Peyer's patch (tissue), 4 donors: ENCODE results near the gene GDNF. TPM values are rescaled to one million over a fixed set of nuclear protein-coding genes. Genes with fewer than 3 reads are reported as not detected.

Experiments
- DNase-seq, 3 donors: peaks; one replicate each; pipeline ENCODE4 v3.0.0-alpha.2; 2017 to 2019
- H3K27ac ChIP-seq, 4 donors: fragments of 200-600 bp; sonication (generic); one replicate each; pipeline ENCODE4 v1.5.1; 2016 to 2019
- H3K27me3 ChIP-seq, 2 donors: fragments of 200-600 bp; sonication (generic); one replicate each; pipeline ENCODE4 v1.5.1; 2019
- H3K36me3 ChIP-seq, 3 donors: fragments of 200-600 bp; sonication (generic); one replicate each; pipeline ENCODE4 v1.5.1; 2016 to 2019
- H3K4me1 ChIP-seq, 4 donors: fragments of 200-600 bp; sonication (generic); one replicate each; pipeline ENCODE4 v1.5.1; 2016 to 2019
- H3K4me3 ChIP-seq, 4 donors: fragments of 200-600 bp; sonication (generic); 1 replicate in 3 of 4; 2 replicates in 1 of 4; pipeline ENCODE4 v1.5.1; 2016 to 2019; ENCODE audit warnings: mild to moderate bottlenecking in 1 of 4
- H3K9me3 ChIP-seq, 4 donors: fragments of 200-600 bp; sonication (generic); one replicate each; pipeline ENCODE4 v1.5.1; 2016 to 2019; ENCODE audit warnings: mild to moderate bottlenecking in 1 of 4
- POLR2A ChIP-seq, 2 donors: fragments of 450-650 bp; IDR thresholded peaks; one replicate each; pipeline ENCODE4 v1.5.1; 2017; ENCODE audit warnings: antibody characterized with exemption in 2 of 2, mild to moderate bottlenecking in 2 of 2, moderate library complexity in 2 of 2
- total RNA-seq, 4 donors: library from RNA; depleted of rRNA; stranded (reverse); fragments of >200 nt; gene quantifications; one replicate each; pipeline ENCODE4 v1.1.0, GENCODE V29; 2016
- TF ChIP-seq, protein P1 (sequence below), 6 experiments: fragments of 450-650 bp in 4 of 6; fragments of 200-600 bp in 2 of 6; sonication (generic) in 1 of 6; IDR thresholded peaks; one replicate each; pipeline ENCODE4 v1.5.1; 2017 to 2019; ENCODE audit warnings: antibody characterized with exemption in 6 of 6, mild to moderate bottlenecking in 3 of 6, moderate library complexity in 1 of 6

Gene GDNF
- total RNA-seq, 4 donors from 2014 or later: 1.5 to 8.3 TPM; not detected in 2

DNA sequence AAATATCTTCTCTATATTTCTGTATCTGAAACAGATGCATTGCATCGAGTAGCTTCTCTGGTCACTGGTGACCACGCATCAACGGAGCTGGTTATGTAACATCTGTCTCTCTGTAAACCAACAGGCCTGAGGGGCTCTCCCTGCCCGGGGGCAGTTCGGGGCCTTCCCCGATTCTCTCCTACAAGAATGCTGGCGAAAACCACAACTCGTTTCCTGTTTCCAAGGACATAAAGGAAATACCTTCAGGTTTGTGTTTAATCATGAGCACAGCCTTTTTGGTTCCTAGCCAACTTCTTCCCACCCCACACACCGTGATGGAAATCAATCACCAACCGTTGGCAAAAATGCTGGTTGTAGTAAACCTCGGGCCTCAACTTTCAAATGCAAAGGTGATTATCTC, 25.1 kb downstream of the GDNF start:
- Histone ChIP-seq H3K36me3 (no peaks in the 10 kb centered on the region), H3K4me1 (no peaks in the 10 kb centered on the region), H3K27ac (no peak overlapping the region), H3K9me3 (no peaks in the 10 kb centered on the region), H3K27me3 (no peaks in the 10 kb centered on the region), H3K4me3 (no peak overlapping the region)
- DNase-seq: no peak
- TF ChIP-seq, protein P1, sequence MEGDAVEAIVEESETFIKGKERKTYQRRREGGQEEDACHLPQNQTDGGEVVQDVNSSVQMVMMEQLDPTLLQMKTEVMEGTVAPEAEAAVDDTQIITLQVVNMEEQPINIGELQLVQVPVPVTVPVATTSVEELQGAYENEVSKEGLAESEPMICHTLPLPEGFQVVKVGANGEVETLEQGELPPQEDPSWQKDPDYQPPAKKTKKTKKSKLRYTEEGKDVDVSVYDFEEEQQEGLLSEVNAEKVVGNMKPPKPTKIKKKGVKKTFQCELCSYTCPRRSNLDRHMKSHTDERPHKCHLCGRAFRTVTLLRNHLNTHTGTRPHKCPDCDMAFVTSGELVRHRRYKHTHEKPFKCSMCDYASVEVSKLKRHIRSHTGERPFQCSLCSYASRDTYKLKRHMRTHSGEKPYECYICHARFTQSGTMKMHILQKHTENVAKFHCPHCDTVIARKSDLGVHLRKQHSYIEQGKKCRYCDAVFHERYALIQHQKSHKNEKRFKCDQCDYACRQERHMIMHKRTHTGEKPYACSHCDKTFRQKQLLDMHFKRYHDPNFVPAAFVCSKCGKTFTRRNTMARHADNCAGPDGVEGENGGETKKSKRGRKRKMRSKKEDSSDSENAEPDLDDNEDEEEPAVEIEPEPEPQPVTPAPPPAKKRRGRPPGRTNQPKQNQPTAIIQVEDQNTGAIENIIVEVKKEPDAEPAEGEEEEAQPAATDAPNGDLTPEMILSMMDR (IDR thresholded peaks at IDR 0.05): no peak
- no peak for TF ChIP-seq POLR2A (IDR thresholded peaks at IDR 0.05)

DNA sequence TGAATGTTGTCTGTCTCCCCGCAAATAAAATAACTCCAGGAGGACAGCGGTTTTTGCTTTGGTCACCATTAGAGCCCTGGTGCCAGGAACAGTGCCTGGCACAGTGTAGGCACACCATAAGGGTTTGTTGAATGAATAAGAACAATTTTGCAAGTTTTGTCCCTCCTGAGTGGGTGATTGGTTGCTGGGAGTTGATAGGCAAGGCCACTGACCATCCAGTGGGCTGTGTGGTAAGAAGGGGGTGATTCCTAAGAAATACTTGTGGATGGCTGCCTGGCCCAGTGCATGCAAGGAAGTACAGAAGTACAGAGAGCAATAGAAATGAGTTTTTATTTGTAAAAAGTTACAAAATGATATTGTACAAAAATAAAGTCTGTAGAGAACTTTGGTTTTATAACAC, 27.5 kb downstream of the GDNF start:
- no peak overlapping the region for H3K4me3 ChIP-seq
- H3K36me3 ChIP-seq: no peaks in the 10 kb centered on the region
- no peaks in the 10 kb centered on the region for H3K4me1 ChIP-seq
- H3K27ac ChIP-seq: no peak overlapping the region
- no peaks in the 10 kb centered on the region for H3K9me3 ChIP-seq
- DNase-seq: no peak
- H3K27me3 ChIP-seq: no peaks in the 10 kb centered on the region
- no peak for TF ChIP-seq POLR2A (IDR thresholded peaks at IDR 0.05)
- TF ChIP-seq, protein P1 (IDR thresholded peaks at IDR 0.05): no peak

DNA sequence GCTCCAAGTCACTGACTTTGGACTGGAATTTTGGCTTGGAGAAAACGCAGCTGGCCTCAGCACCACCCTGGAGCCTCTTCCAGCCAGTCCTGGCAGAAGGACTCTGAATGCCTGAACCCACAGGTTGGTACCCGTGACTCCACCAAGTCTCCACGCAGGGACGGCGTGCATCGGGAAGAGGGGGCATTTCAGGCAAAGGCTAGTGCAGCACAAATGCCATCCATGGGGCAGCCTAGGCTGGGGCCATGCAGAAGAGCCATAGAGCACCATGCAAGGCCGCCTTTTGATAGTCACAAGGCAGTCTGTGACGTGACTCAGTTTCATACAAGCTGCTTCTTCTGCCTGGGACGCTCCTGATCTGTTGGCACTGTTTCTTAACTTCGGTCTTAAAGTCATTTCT, 28.0 kb downstream of the GDNF start:
- Histone ChIP-seq H3K4me1 (no peaks in the 10 kb centered on the region), H3K4me3 (no peak overlapping the region), H3K36me3 (no peaks in the 10 kb centered on the region), H3K9me3 (no peaks in the 10 kb centered on the region), H3K27me3 (no peaks in the 10 kb centered on the region), H3K27ac (no peak overlapping the region)
- DNase-seq: no peak
- TF ChIP-seq POLR2A (IDR thresholded peaks at IDR 0.05): no peak
- TF ChIP-seq, protein P1 (IDR thresholded peaks at IDR 0.05): no peak

DNA sequence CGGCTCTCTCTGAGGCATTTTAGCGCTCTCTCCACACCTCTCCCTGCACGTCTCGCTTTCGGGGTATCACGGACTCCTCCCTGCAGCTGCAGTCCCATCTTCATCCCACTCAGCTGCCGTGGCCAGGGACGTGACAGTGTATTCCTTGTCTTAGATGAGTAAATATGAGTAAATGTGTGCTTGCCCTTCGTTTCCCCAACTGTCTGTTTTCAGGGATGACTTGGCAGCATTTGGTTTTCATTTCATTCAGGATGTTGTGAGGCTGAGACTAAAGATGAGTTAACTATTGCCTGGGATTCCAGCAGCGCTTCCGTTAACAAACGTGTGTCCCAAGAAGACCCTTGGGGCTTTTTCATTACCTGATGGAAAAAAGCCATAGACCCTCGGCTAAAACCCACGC, 29.5 kb downstream of the GDNF start:
- no peaks in the 10 kb centered on the region for H3K36me3 ChIP-seq
- H3K27ac ChIP-seq: no peak overlapping the region
- TF ChIP-seq POLR2A (IDR thresholded peaks at IDR 0.05): no peak

DNA sequence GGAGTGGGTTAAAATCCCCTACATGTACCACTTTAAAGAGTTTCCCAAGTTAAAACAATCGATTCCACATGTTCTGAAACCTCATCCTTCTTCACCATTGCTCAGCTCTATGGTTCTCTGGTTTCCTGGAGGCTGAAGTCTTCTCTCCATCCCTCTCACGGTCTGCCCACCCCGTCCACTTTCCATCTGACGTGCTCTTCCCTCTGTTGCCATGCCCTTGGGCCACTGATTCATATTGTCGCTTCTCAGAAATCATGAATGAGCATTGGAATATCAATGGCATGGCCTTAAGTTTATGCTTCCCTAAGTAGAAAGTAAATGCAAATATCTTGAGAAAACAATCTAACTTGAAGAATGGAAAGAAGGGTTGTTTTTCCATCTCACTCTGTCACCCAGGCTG, 30.9 kb downstream of the GDNF start:
- H3K4me3 ChIP-seq: no peak overlapping the region
- TF ChIP-seq POLR2A (IDR thresholded peaks at IDR 0.05): no peak
- TF ChIP-seq, protein P1 (IDR thresholded peaks at IDR 0.05): no peak
- H3K27me3 ChIP-seq: no peaks in the 10 kb centered on the region
- no peaks in the 10 kb centered on the region for H3K36me3 ChIP-seq
- H3K27ac ChIP-seq: no peak overlapping the region
- no peak for DNase-seq
- H3K4me1 ChIP-seq: no peaks in the 10 kb centered on the region
- H3K9me3 ChIP-seq: no peaks in the 10 kb centered on the region

More for the DNA sequence above, 29.5 kb downstream of the GDNF start:
- Histone ChIP-seq H3K4me1 (no peaks in the 10 kb centered on the region), H3K27me3 (no peaks in the 10 kb centered on the region), H3K4me3 (no peak overlapping the region), H3K9me3 (no peaks in the 10 kb centered on the region)
- no peak for DNase-seq

DNA sequence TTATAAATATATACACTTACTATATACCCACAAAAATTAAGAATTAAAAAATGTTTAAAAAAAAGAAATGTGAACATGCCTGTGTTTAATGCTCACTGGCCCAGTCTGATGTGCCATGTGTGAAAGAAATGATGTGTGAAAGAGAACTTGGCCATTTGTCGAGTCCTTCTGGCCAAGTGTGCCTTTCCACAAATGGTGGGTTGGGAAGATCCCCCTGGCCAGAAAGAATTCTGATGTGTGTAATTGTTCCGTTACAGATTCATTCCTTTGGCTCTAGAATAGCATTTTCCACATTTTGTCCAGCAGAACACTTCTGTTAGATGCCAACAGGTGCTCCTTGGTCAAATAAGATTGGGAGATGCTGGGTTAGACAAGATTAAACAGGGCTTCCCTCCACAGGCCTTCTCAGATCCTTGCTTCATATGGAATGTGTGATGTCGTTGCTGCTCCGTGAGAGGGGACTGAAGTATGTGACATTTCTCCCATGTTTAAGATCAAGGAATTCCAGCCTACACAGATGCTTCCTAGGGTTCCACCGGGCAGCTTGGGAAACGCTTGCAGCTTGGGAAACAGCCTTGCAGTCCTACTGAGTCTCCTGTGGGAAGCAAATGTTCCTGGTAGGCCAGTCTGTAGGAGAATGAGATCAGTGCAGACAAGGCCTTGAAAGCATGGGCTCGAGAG, 32.1 kb downstream of the GDNF start:
- no peak overlapping the region for H3K4me3 ChIP-seq
- no peaks in the 10 kb centered on the region for H3K27me3 ChIP-seq
- H3K27ac ChIP-seq: no peak overlapping the region
- H3K36me3 ChIP-seq: no peaks in the 10 kb centered on the region
- no peaks in the 10 kb centered on the region for H3K4me1 ChIP-seq
- DNase-seq: no peak
- no peak for TF ChIP-seq POLR2A (IDR thresholded peaks at IDR 0.05)
- TF ChIP-seq, protein P1 (IDR thresholded peaks at IDR 0.05): no peak
- H3K9me3 ChIP-seq: no peaks in the 10 kb centered on the region
